Pons (tissue), 1 donor: ENCODE results near the gene NSG2.
"Not testable (repeated sequence)": the region's sequence is repeated elsewhere in the genome, so short reads cannot be mapped to it uniquely, and the experiment has no call there.

ENCODE experiments used
- DNase-seq: peaks from one replicate; pipeline ENCODE4 v3.0.0-alpha.2; 2016; ENCODE audit warnings: low spot score

The NSG2 gene

GRCh38 chr5:174102574-174102973, 57.1 kb downstream of the NSG2 start:
- DNase-seq, result not testable (repeated sequence)

GRCh38 chr5:174106997-174107655, 61.6 kb downstream of the NSG2 start:
- no peak for DNase-seq

- DNase-seq, result no peak
Measured at GRCh38 chr5:174108745-174109144, 63.2 kb downstream of the NSG2 start.

- no peak for DNase-seq
Measured at GRCh38 chr5:174109698-174110260, 64.3 kb downstream of the NSG2 start.

- DNase-seq, result no peak
Measured at GRCh38 chr5:174110310-174110709, 64.8 kb downstream of the NSG2 start.

- no peak for DNase-seq
Measured at GRCh38 chr5:174111287-174111973, 65.9 kb downstream of the NSG2 start.

- no peak for DNase-seq
Measured at GRCh38 chr5:174115226-174115625, 69.7 kb downstream of the NSG2 start.

- no peak for DNase-seq
Measured at GRCh38 chr5:174118823-174119467, 73.4 kb downstream of the NSG2 start.

- peak; percentile 87 for DNase-seq
Measured at GRCh38 chr5:174119468-174119881, 74.0 kb downstream of the NSG2 start.

GRCh38 chr5:174120401-174121005, 75.0 kb downstream of the NSG2 start:
- peak; percentile 42 for DNase-seq

- no peak for DNase-seq
Measured at GRCh38 chr5:174134545-174134944, 89.0 kb downstream of the NSG2 start.

GRCh38 chr5:174139623-174140022, 94.1 kb downstream of the NSG2 start:
- peak; percentile 30 for DNase-seq

GRCh38 chr5:174140452-174141020, 95.0 kb downstream of the NSG2 start:
- no peak for DNase-seq

- DNase-seq, result no peak
Measured at GRCh38 chr5:174141398-174141797, 95.9 kb downstream of the NSG2 start.

- no peak for DNase-seq
Measured at GRCh38 chr5:174145091-174145490, 99.6 kb downstream of the NSG2 start.

- DNase-seq, result peak; percentile 97
Measured at GRCh38 chr5:174145821-174146220, 100.3 kb downstream of the NSG2 start.

GRCh38 chr5:174146556-174146955, 101.0 kb downstream of the NSG2 start:
- DNase-seq, result no peak

GRCh38 chr5:174147012-174147411, 101.5 kb downstream of the NSG2 start:
- not testable (repeated sequence) for DNase-seq

- no peak for DNase-seq
Measured at GRCh38 chr5:174147551-174147950, 102.0 kb downstream of the NSG2 start.

GRCh38 chr5:174148721-174149120, 103.2 kb downstream of the NSG2 start:
- no peak for DNase-seq

- no peak for DNase-seq
Measured at GRCh38 chr5:174149426-174149825, 103.9 kb downstream of the NSG2 start.

- DNase-seq, result no peak
Measured at GRCh38 chr5:174149989-174150388, 104.5 kb downstream of the NSG2 start.
